GM13977 (cell line): ENCODE results near the gene IZUMO1.

Source experiments
- DNase-seq: peaks from one replicate; pipeline ENCODE4 v3.0.0; 2012; ENCODE audit warnings: low spot score
- CTCF ChIP-seq: IDR thresholded peaks from 2 replicates; pipeline ENCODE4 v1.5.1; 2012; ENCODE audit warnings: mild to moderate bottlenecking, control low read depth; ENCODE audit not compliant: insufficient read depth; ENCODE audit errors: extremely low read depth, missing control alignments
- in situ Hi-C: fragments of 300-500 bp; cut with MboI; formaldehyde crosslinking; loops from one replicate; pipeline ENCODE4 v1.12.0; 2022; ENCODE audit warnings: low sequenced_read_pairs, low pct_unique_long_range_greater_than_20kb, mixed read lengths, inconsistent platforms; ENCODE audit not compliant: unreplicated experiment

The IZUMO1 gene

DNA sequence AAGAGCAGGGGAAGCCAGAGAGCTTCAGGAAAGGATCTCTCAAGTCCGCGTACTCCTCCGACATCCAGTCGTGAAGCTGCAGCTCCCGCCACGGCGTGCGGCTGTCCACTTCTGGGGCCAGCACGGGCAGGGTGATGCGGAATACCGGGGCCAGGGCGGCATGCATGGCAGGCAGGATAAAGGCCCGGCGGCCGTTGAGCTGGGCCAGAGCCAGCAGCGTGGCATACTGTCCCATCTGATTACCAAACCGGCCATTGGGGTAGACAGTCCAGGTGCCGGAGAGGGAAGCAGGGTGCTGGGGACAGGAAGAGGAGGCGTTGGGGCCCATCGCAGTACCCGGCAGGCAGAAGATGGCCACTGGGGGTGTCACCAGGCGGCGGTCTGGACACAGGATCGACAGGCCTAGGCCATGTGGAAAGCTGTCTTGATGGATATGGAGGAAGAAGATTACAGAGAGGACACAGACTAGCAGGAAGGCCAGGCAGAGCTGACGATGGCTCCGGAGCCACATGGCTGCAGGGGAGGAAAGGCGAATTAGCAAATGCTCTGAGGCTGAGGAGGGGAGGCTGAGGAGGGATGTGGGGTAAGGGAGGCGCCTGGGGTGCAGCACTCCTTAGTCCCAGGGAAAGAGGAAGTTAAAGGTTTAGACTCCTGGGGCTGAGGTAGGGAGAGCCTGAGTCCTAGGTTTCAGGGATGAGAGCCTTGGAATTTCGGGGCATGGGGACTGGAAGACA lies 4.2 kb upstream of the IZUMO1 start:
- no peak for TF ChIP-seq CTCF
- in situ Hi-C loops, result no loop called here
- DNase-seq, result no peak

- in situ Hi-C loops, result no loop called here
- DNase-seq, result no peak
- no peak for TF ChIP-seq CTCF
Measured at GRCh38 chr19:48750351-48750750, 3.6 kb upstream of the IZUMO1 start.

GRCh38 chr19:48749571-48750198 lies 3.0 kb upstream of the IZUMO1 start:
- TF ChIP-seq CTCF, result no peak
- DNase-seq, result no peak
- in situ Hi-C loops, result no loop called here

- in situ Hi-C loops, result no loop called here
- DNase-seq, result no peak
- no peak for TF ChIP-seq CTCF
Measured at GRCh38 chr19:48746110-48746509, 599 bp downstream of the IZUMO1 start.

GRCh38 chr19:48745208-48745995 lies 1.3 kb downstream of the IZUMO1 start:
- in situ Hi-C loops, result no loop called here
- DNase-seq, result peak; percentile 79
- no peak for TF ChIP-seq CTCF

- no peak for TF ChIP-seq CTCF
- DNase-seq, result no peak
- in situ Hi-C loops, result no loop called here
Measured at GRCh38 chr19:48742096-48742495, 4.6 kb downstream of the IZUMO1 start.
